M059J (cell line): ENCODE measurements around the gene FNIP2. TPM values are rescaled to one million over a fixed set of nuclear protein-coding genes. Genes with fewer than 3 reads are reported as not detected.

Experiments used
- DNase-seq: peaks from one replicate; pipeline ENCODE4 v3.0.0-alpha.2; 2012; ENCODE audit warnings: low read depth
- total RNA-seq: library from RNA; depleted of rRNA; stranded (reverse); fragments of >200 nt; shearing (Covaris generic); gene quantifications from 2 replicates; pipeline ENCODE4 v1.2.3, GENCODE V29; 2014

Gene FNIP2
- total RNA-seq, 1 experiment from 2014 or later: 15.2 TPM

- DNase-seq: no peak
Observed at GRCh38 chr4:158837527-158838141, 68.8 kb downstream of the FNIP2 start.

DNA sequence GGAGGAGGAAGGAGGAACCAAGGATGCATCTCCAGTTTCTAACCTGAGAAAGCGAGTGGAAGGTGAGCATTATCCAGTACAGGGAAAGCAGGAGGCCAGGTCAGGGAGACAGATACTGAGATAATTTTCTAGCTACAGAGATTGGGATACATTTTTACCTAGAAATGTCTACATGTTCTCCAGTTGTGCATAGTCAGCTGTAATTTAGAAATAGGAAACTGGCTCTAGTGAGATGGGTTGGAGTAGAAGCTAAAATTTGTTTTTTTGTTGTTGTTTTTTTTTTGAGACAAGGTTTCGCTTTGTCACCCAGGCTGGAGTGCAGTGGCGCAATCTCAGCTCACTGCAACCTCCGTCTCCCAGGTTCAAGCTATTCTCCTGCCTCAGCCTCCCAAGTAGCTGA is 71.3 kb downstream of the FNIP2 start:
- no peak for DNase-seq

GRCh38 chr4:158841540-158841939 is 72.7 kb downstream of the FNIP2 start:
- DNase-seq: no peak

GRCh38 chr4:158845311-158846041 is 76.7 kb downstream of the FNIP2 start:
- DNase-seq: no peak

DNA sequence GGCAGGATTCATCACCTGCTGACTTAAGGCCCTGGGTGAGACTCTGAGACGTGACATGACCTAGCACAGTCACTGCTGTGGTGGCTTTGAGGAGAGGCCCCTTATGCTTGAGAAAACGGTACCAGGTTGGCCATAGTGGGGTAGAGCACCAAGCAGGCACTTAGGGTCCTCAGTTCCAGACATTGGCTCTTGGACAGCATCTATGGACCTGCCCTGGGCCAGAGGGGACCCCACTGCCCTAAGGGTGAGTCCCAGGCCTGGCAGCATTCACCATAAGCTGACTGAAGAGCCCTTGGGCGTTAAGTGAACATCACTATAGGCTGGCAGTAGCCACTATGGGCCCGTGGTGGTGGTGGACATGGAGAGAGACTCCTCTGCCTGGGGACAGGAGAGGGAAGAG is 78.7 kb downstream of the FNIP2 start:
- no peak for DNase-seq

- no peak for DNase-seq
Observed at GRCh38 chr4:158849681-158850080, 80.9 kb downstream of the FNIP2 start.

DNA sequence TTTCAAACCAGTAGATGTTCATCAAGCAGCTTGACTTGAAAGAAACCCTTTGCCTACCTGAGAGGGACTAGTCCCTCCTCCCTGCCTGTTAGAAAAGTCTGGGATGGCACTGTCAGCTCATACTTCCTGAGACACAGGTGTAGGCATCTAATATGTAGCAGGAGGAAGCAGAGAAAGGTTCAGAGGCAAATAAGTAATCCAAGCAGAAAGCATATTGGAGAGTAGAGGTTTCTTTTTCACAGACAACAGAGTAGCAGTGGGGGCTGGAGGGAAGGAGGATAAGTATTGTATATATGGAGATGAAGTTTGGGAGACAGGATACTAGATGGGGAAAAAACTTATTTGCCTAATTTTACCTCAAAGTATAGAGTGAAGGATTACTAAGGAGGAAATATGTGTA is 81.5 kb downstream of the FNIP2 start:
- no peak for DNase-seq

- DNase-seq: peak; percentile 19
Observed at GRCh38 chr4:158850800-158851644, 82.2 kb downstream of the FNIP2 start.

- DNase-seq: no peak
Observed at GRCh38 chr4:158854236-158854635, 85.4 kb downstream of the FNIP2 start.

DNA sequence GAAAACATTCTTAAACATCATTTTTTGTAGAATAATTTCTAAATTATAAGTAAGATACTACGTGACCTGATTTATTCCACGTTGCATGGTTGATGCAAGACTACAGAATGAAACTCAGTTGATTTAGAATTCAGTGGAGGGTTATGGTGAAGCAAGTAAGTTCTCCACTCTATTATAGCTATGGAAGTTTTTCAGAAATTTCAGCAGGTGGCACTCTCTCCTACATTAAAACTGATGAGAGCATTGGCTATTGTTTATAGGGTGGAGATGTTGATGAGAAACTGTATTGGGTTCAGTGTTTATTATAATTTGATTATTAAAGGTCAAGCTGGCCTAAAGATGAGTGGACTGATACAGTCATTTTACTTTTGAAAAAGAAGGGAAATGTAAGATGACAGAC is 88.0 kb downstream of the FNIP2 start:
- peak; percentile 38 for DNase-seq

- DNase-seq: no peak
Observed at GRCh38 chr4:158857951-158858350, 89.1 kb downstream of the FNIP2 start.

DNA sequence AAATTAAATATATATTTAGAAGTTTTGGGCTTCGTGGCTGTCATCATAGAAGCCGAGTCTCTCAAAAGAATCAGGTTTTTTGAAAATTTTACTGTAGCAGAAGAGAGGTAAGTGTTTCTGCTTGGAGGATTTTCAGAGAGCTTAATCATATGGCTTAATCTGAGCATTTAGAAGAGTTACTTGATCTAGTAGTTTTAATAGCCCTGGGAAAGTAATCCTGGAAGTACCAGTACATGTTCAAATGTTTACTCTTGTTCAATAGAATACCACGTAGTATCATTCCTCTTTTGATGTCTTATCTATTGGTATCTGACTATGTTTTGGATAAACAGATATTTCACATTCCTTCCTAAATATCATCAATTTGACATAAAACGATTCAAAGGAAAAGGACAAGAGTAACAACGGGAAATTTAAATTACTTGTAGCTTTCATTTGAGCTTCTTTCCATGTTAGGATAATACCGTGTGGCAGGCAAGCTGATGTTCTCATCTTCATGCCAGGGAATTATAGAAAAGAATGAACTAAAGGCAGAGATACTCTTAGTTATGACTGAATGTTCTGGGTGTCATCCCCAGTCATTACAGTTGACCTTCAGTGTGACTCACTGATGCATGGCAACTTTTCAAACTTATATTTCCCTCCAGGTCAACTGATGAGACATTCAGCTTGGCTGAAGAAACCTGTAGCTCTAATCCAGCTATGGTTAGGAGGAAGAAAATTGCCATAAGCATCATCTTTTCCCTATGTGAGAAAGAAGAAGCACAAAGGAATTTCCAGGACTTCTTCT is 89.8 kb downstream of the FNIP2 start:
- peak; percentile 54 for DNase-seq

DNA sequence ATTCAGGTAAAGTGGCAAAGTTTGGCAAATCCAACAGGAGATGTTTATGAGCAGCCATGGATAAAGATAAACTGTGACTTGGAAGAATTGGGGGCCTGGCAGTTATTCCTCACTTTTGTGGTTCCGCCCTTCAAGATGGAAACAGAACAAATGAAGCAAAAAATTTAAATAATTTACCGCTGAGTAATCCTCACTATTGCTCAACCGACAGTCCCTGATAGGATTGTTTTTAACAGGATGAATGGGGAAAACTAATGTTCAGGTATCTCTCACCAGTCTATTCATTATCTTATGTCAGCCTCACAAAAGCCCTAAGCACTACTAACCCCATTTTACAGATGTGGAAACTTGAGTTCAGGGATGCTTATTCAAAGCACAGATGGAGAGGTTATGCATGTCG is 90.8 kb downstream of the FNIP2 start:
- DNase-seq: peak; percentile 5

DNA sequence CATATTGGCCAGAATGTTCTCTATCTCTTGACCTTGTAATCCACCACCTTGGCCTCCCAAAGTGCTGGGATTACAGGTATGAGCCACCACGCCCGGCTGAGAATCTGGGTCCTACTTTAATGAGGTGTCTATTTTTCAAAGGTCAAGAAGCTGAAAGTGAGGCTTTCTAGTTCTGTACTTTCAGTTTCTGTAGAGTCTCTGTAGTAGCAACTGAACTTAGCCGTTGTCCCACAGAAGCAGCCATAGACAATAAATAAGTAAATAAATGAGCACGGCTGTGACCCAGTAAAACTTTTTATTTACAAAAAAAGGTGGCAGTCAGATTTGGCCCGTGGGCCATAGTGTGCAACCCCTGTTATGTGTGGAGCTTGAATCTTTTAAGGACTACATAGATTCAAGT is 92.0 kb downstream of the FNIP2 start:
- no peak for DNase-seq

DNA sequence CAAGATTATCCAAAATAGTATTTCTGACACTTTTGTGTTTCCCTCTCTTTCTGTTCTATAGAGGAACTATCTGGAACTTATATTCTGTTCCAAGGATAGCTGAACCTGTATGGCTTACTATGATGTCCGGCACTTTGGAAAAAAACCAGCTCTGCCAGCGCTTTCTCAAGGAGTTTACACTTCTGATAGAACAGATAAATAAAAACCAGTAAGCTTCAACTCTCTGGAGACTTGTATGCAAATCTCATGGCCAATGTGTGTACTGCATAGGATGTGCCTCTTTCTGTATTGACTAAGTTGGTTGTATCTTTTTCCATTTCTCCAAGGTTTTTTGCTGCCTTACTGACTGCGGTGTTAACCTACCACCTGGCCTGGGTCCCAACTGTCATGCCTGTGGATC is 92.5 kb downstream of the FNIP2 start:
- DNase-seq: no peak

DNA sequence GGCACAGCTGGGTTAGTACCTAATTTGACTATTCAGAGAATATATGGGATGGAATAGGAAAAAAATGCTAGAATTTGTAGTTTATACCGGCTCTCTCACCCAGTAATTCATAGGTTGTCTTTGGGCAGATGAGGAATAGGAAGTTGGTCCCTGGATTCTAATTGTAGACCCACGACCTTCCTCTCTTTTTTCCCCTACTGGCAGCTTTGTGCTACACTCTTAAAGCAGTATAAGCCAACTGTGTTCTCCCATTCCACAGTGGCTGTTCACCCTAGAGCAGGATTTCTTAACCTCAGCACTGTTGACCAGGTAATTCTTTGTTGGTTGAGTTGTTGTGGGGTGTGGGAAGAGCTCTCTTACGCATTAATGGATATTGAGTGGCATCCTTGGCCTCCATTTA is 92.9 kb downstream of the FNIP2 start:
- DNase-seq: no peak

DNA sequence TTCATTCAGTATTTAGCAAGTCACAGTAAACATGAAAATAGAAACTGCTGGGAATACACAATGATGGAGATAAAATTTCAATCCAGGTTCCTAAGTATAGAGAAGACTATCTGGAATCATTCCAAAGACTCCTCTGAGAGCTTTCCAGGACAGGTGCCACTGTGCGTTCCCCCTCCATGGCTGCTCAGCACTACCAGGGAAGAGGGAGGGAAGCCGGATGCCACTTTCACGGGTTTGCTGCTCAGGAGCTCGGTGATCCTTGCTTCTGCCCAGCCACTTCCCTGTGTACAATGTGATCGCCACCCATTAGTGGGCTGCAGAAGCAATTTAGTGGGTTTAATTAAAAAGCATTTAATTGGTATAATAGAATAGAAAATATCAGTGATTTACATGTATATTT is 94.5 kb downstream of the FNIP2 start:
- no peak for DNase-seq

DNA sequence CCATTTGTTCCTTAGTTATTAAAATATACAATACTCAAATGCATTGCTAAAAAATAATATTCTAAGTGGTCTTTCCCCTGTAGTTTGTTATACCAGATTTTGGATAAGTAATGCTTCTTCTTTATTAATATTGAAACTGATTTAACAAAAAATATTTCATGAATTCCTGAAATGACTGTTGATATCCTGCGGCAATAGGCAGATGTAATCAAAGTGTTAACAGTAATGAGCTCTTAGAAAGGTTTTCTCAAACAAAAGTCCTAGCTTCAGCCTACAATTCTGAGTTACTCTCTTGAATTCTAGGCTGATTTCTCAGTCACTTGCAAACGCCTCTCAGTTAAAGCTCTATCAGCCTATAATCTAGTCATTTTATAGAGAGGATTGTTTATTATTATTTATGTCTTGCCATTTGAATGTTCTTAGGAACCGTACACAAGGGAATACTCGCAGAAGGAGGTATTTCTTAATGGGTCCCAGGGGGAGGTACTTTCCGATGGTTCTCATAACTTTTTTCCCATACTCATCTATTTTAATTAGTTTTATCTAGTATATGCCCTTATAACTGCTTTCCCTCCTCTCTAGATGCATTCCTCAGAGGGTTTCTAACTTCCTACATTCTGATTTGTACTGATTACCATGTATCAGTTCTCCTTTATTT is 96.8 kb downstream of the FNIP2 start:
- no peak for DNase-seq

DNA sequence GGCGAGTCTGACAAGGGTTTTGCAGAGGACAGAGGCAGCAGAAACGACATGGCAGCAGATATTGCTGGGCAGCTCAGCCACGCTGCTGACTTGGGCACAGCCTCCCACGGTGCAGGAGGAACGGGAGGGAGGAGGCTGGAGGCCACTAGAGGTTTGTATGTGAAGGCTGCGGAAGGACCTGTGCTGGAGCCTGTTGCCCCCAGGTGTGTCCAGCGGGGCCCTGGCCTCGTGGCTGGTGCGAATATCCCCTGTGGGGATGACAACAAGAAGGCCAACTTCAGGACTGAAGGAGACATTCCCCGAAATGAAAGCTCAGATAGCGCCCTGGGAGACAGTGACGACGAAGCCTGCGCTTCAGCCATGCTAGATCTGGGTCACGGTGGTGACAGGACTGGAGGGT is 100.2 kb downstream of the FNIP2 start:
- no peak for DNase-seq

GRCh38 chr4:158869761-158870160 is 100.9 kb downstream of the FNIP2 start:
- DNase-seq: no peak

DNA sequence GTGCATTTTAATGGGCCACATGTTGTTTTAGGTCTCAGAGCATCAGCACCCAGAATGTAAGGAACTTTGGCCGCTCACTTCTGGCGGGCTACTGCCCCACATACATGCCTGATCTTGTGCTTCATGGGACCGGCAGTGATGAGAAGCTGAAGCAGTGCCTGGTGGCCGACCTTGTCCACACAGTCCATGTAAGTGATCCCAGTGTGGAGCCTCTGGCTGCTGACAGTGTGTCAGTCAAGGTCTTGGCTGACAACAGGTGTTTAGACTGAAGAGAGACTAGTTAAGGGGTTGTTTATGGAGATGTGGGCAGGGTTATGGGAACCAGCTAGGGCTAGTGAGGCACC is 101.4 kb downstream of the FNIP2 start:
- no peak for DNase-seq
